ENCODE measurements around the gene RAD52.

The RAD52 gene

GRCh38 chr12:897386-897785, 52.1 kb downstream of the RAD52 start:
- DNase-seq (ENCODE audit: insufficient read length, low spot score), result no peak
- FAIRE-seq, result no peak
- no peak for TF ChIP-seq CTCF (IDR thresholded peaks at IDR 0.05; ENCODE audit: insufficient read depth, missing control alignments)

- DNase-seq (ENCODE audit: insufficient read length, low spot score) (no peak), FAIRE-seq (no peak)
- no peak for TF ChIP-seq CTCF (IDR thresholded peaks at IDR 0.05; ENCODE audit: insufficient read depth, missing control alignments)
Observed at GRCh38 chr12:896031-896430, 53.5 kb downstream of the RAD52 start.

GRCh38 chr12:894226-894625, 55.3 kb downstream of the RAD52 start:
- FAIRE-seq (no peak), DNase-seq (ENCODE audit: insufficient read length, low spot score) (no peak)
- TF ChIP-seq CTCF (IDR thresholded peaks at IDR 0.05; ENCODE audit: insufficient read depth, missing control alignments), result no peak

- FAIRE-seq (no peak), DNase-seq (ENCODE audit: insufficient read length, low spot score) (no peak)
- TF ChIP-seq CTCF (IDR thresholded peaks at IDR 0.05; ENCODE audit: insufficient read depth, missing control alignments), result no peak
Observed at GRCh38 chr12:886206-886605, 63.3 kb downstream of the RAD52 start.

- DNase-seq (ENCODE audit: insufficient read length, low spot score), result no peak
- no peak for FAIRE-seq
- no peak for TF ChIP-seq CTCF (IDR thresholded peaks at IDR 0.05; ENCODE audit: insufficient read depth, missing control alignments)
Observed at GRCh38 chr12:885701-886100, 63.8 kb downstream of the RAD52 start.

- no peak for FAIRE-seq
- no peak for DNase-seq (ENCODE audit: insufficient read length, low spot score)
- TF ChIP-seq CTCF (IDR thresholded peaks at IDR 0.05; ENCODE audit: insufficient read depth, missing control alignments), result no peak
Observed at GRCh38 chr12:884746-885414, 64.6 kb downstream of the RAD52 start.

- TF ChIP-seq CTCF (IDR thresholded peaks at IDR 0.05; ENCODE audit: insufficient read depth, missing control alignments), result no peak
- DNase-seq (ENCODE audit: insufficient read length, low spot score), result no peak
- FAIRE-seq, result no peak
Observed at GRCh38 chr12:880656-881055, 68.8 kb downstream of the RAD52 start.
